Activated CD8-positive, alpha-beta T cell treated with anti-CD3 and anti-CD28 coated beads for 36 hours (primary cell): ENCODE results near the gene AXIN1. TPM values are rescaled to one million over a fixed set of nuclear protein-coding genes. Genes with fewer than 3 reads are reported as not detected.
"Not testable (repeated sequence)": the region's sequence is repeated elsewhere in the genome, so short reads cannot be mapped to it uniquely, and the experiment has no call there.

ENCODE experiments used
- ATAC-seq: fragments of 200-7000 bp; cut with Tn5 transposase; one replicate; pipeline ENCODE4 v1.10.0; 2021; ENCODE audit warnings: mild to moderate bottlenecking, moderate library complexity
- CTCF ChIA-PET: fragments of 350-600 bp; sonication (Branson Sonifier 250); formaldehyde crosslinking; loops from one replicate; lab custom pipeline; 2021; ENCODE audit warnings: antibody characterized with exemption; lab: Charles Lee
- POLR2A ChIA-PET: fragments of 350-600 bp; sonication (Branson Sonifier 250); formaldehyde crosslinking; loops from one replicate; lab custom pipeline; 2021; ENCODE audit warnings: antibody characterized with exemption; lab: Charles Lee
- DNase-seq: peaks from one replicate; pipeline ENCODE4 v3.0.0-alpha.2; 2020
- H3K27ac Mint-ChIP-seq: one replicate; pipeline ENCODE4 v1.8.0; 2021; ENCODE audit warnings: mild to moderate bottlenecking, mixed read lengths
- H3K27me3 Mint-ChIP-seq: one replicate; pipeline ENCODE4 v1.8.0; 2021; ENCODE audit warnings: mixed read lengths
- H3K36me3 Mint-ChIP-seq: one replicate; pipeline ENCODE4 v1.8.0; 2021; ENCODE audit warnings: low read depth, mixed read lengths
- H3K4me1 Mint-ChIP-seq: one replicate; pipeline ENCODE4 v1.8.0; 2021; ENCODE audit warnings: low read depth, mixed read lengths
- H3K4me3 Mint-ChIP-seq: one replicate; pipeline ENCODE4 v1.8.0; 2021; ENCODE audit warnings: mild to moderate bottlenecking, moderate library complexity, mixed read lengths
- H3K9me3 Mint-ChIP-seq: one replicate; pipeline ENCODE4 v1.8.0; 2021; ENCODE audit warnings: mixed read lengths
- intact Hi-C: fragments of 100-400 bp; cut with micrococcal nuclease; formaldehyde crosslinking; loops from one replicate; pipeline ENCODE4 v1.10.0; 2022
- total RNA-seq, 2 experiments: library from RNA; stranded (reverse); gene quantifications; one replicate each; pipeline ENCODE4 v1.2.3, GENCODE V29; 2021
- TF ChIP-seq, protein P1 (sequence below): fragments of 200-600 bp; IDR thresholded peaks from one replicate; pipeline ENCODE4 v1.8.0; 2022; ENCODE audit warnings: antibody characterized with exemption, mild to moderate bottlenecking

The AXIN1 gene
- total RNA-seq, 2 experiments from 2014 or later = 24.1 to 24.9 TPM

DNA sequence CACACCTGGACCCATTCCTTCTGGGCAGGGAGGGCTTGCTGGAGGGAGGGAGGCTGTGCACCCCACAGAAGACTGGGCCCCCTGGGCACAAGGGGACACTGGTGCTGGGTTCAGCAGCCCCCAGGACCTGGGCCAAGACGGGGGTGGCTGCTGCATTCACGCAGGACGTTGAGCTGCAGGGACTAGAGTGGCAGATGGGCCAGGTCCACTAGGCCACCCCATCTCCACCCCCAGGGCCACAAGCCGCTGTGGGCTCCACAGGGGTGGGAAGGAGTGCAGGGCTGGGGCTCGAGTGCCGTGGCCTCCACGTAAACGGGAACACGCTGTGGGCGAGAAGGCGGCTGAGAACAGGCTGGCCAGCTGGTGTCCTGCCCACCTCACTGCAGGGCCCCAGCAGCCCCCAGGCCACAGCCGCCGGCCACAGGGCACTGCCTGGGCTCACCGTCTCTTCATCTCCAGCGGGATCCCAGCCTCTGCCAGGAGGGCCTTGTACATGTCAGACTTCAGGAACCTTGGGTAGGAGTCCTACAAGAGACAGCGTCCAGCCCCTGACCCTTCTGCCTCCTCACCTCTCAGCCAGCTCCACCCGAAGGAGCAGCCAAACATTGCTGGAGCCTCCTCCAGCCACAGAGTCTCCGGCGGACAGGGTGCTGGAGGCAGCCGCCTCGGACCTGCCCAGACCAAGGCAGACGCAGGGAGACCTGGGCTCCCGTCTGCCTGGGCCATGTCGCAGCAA is 83.3 kb downstream of the AXIN1 start:
- no peaks in the 10 kb centered on the region for H3K9me3 Mint-ChIP-seq
- POLR2A ChIA-PET = interaction anchor here (1.1 kb wide), 1 partner anchor 40 kb away, joined by 3 read pairs; no protein-coding TSS in a partner anchor
- H3K4me1 Mint-ChIP-seq = no peaks in the 10 kb centered on the region
- CTCF ChIA-PET = no interaction called here
- ATAC-seq (no peak), DNase-seq (no peak)
- intact Hi-C loops = no loop called here
- H3K27ac Mint-ChIP-seq = no peak overlapping the region
- no peak overlapping the region for H3K4me3 Mint-ChIP-seq
- no peaks in the 10 kb centered on the region for H3K36me3 Mint-ChIP-seq
- TF ChIP-seq, protein P1, sequence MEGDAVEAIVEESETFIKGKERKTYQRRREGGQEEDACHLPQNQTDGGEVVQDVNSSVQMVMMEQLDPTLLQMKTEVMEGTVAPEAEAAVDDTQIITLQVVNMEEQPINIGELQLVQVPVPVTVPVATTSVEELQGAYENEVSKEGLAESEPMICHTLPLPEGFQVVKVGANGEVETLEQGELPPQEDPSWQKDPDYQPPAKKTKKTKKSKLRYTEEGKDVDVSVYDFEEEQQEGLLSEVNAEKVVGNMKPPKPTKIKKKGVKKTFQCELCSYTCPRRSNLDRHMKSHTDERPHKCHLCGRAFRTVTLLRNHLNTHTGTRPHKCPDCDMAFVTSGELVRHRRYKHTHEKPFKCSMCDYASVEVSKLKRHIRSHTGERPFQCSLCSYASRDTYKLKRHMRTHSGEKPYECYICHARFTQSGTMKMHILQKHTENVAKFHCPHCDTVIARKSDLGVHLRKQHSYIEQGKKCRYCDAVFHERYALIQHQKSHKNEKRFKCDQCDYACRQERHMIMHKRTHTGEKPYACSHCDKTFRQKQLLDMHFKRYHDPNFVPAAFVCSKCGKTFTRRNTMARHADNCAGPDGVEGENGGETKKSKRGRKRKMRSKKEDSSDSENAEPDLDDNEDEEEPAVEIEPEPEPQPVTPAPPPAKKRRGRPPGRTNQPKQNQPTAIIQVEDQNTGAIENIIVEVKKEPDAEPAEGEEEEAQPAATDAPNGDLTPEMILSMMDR = no peak
- H3K27me3 Mint-ChIP-seq = peaks cover 2% of the 10 kb centered on the region

DNA sequence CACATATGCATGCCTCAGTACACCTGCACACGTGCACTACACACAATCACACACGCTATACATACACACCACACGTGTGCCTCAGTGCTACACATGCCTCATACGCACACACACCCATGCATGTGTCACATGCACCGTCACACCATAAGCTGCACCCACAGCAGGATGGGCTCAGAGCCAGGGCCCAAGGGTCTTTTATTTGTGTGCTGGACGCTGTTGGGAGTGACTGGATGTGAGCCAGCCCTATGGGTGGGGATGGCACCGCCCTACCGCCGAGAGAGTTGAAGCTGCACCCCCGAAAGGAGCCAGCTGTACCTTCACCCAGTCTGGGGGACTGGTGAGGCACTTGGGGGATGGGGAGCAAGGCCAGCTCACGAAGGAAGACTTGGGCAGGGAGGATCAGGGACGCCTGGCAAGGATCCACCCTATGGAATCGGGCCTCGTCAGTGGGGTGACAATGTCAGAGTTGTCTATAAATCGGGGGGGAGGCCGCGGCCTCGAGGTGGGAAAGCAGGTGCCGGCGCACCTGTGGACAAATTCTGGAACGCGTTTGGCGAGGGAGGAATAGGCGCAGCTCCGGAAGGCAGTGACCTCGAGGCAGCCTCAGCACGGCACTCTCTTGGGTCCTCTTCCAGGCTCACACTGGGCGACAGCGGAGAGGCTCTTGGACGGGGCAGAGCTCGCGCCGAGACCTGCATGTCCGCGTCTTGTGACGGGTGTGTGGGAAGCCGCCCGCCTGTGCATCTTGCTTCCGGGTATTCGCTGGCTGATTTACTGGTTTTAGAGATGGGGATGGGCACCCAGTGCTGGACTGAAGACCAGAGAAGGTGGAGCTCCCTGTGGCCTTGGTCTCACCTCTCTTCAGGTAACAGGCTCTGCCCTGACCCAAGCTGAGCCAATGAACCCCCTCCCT is 84.1 kb downstream of the AXIN1 start:
- no peak for ATAC-seq
- no peaks in the 10 kb centered on the region for H3K9me3 Mint-ChIP-seq
- no peak overlapping the region for H3K27ac Mint-ChIP-seq
- intact Hi-C loops = no loop called here
- ChIA-PET CTCF (no interaction called here), POLR2A (interaction anchor here (1.1 kb wide), 1 partner anchor 41 kb away, joined by 3 read pairs; no protein-coding TSS in a partner anchor)
- H3K36me3 Mint-ChIP-seq = no peaks in the 10 kb centered on the region
- TF ChIP-seq, protein P1 = no peak
- no peak for DNase-seq
- H3K4me1 Mint-ChIP-seq = no peaks in the 10 kb centered on the region
- H3K27me3 Mint-ChIP-seq = no peaks in the 10 kb centered on the region
- H3K4me3 Mint-ChIP-seq = no peak overlapping the region

DNA sequence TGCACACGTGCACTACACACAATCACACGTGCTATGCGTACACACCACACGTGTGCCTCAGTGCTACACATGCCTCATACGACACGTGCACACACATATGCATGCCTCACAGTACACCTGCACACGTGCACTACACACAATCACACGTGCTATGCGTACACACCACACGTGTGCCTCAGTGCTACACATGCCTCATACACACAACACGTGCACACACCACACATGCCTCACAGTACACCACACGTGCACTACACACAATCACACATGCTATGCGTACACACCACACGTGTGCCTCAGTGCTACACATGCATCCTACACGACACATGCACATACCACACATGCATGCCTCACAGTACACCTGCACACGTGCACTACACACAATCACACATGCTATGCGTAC is 85.0 kb downstream of the AXIN1 start:
- H3K4me1 Mint-ChIP-seq, H3K4me3 Mint-ChIP-seq, CTCF ChIA-PET, ATAC-seq, H3K9me3 Mint-ChIP-seq, POLR2A ChIA-PET, H3K27me3 Mint-ChIP-seq, H3K36me3 Mint-ChIP-seq, DNase-seq, intact Hi-C loops, H3K27ac Mint-ChIP-seq: not testable (repeated sequence)

DNA sequence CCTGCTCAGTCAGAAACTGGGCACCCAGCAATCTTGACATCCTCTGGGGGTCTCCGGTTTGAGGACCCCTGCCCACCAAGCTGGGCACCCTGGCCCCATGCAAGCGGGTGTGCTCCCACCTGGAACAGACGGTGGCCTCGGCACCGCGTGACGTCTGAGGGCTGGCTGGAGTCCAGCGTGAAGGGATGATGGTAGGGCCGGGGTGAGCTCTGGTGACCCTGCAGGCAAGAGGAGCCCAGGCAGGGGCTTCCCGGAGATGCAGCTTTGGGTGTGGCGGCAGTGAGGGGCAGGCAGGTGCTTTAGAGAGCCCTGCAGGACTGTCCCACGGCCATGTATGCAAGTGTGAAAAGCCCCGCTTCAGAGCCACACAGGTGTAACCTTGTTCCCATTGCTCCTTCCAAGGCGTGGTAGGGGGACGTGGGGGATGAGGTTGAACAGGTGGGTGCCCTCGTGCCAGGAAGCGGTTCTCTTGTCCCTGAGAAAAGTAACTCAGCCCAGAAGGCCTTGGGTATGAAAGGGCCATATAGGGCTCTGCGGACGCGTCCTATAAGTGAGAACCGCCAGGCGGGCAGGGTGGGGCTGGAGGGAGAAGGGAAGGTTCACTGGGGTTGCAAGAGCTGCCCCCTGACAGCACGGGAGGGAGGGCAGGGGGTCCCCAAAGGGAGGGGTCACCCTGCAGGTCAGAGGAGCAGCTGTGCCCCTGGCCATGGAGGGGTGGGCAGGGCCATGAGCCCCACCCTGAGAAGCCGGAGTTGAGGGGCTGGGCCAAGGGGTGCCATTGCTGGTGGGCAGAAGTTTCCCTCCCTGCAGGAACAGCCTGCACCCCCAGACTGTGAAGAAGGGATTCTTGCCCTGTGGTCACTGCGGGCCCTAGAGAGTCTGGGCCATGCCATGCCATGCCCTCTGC is 86.0 kb downstream of the AXIN1 start:
- H3K27ac Mint-ChIP-seq = no peak overlapping the region
- POLR2A ChIA-PET = interaction anchor here (0.6 kb wide), 1 partner anchor 272 kb away, joined by 3 read pairs; no protein-coding TSS in a partner anchor

More for the DNA sequence above, 86.0 kb downstream of the AXIN1 start:
- H3K4me1 Mint-ChIP-seq = no peaks in the 10 kb centered on the region
- no peaks in the 10 kb centered on the region for H3K27me3 Mint-ChIP-seq
- DNase-seq (no peak), ATAC-seq (no peak)
- CTCF ChIA-PET = no interaction called here
- TF ChIP-seq, protein P1 = no peak
- no peak overlapping the region for H3K4me3 Mint-ChIP-seq
- H3K9me3 Mint-ChIP-seq = no peaks in the 10 kb centered on the region
- intact Hi-C loops = no loop called here
- no peaks in the 10 kb centered on the region for H3K36me3 Mint-ChIP-seq
